Fibroblast of mammary gland (primary cell): ENCODE data around the gene ANK2.

Source experiments
- DNase-seq: peaks from one replicate; pipeline ENCODE4 v3.0.0-alpha.2; 2010; ENCODE audit warnings: low read depth
- H3K4me3 ChIP-seq: 2 replicates; pipeline ENCODE4 v1.5.1; 2011; ENCODE audit warnings: low read depth, mild to moderate bottlenecking, low read length, moderate library complexity; ENCODE audit not compliant: control insufficient read depth
- CTCF ChIP-seq: conservative IDR thresholded peaks from 2 replicates; pipeline ENCODE4 v1.5.1; 2011; ENCODE audit warnings: low read depth, low read length, inconsistent platforms; ENCODE audit not compliant: control insufficient read depth, insufficient read depth

The ANK2 gene

GRCh38 chr4:113131621-113132020 is 82.2 kb downstream of the ANK2 start:
- no peak overlapping the region for H3K4me3 ChIP-seq
- DNase-seq = no peak
- no peak for TF ChIP-seq CTCF

GRCh38 chr4:113141901-113142346 is 92.5 kb downstream of the ANK2 start:
- DNase-seq = peak; percentile 67
- no peak for TF ChIP-seq CTCF
- no peak overlapping the region for H3K4me3 ChIP-seq

- DNase-seq = no peak
- no peak for TF ChIP-seq CTCF
- H3K4me3 ChIP-seq = no peak overlapping the region
These were observed 92.9 kb downstream of the ANK2 start for GRCh38 chr4:113142351-113142750.

GRCh38 chr4:113144091-113144490 is 94.6 kb downstream of the ANK2 start:
- H3K4me3 ChIP-seq = no peak overlapping the region
- no peak for TF ChIP-seq CTCF
- DNase-seq = no peak

- no peak for DNase-seq
- no peak overlapping the region for H3K4me3 ChIP-seq
- TF ChIP-seq CTCF = no peak
These were observed 95.7 kb downstream of the ANK2 start for GRCh38 chr4:113145147-113145518.

GRCh38 chr4:113145519-113146291 is 96.3 kb downstream of the ANK2 start:
- no peak for TF ChIP-seq CTCF
- H3K4me3 ChIP-seq = no peak overlapping the region
- DNase-seq = no peak
